ENCODE results near the gene OR6T1. TPM values are rescaled to one million over a fixed set of nuclear protein-coding genes. Genes with fewer than 3 reads are reported as not detected.

OR6T1 gene
- total and polyA plus RNA-seq, 4 donors = not detected

GRCh38 chr11:123945132-123945531 is 1.5 kb upstream of the OR6T1 start:
- H3K27me3 ChIP-seq (ENCODE audit: control insufficient read depth in 3 of 3, insufficient read depth in 3 of 3, low read length in 2 of 3) = no peaks in the 10 kb centered on the region
- TF ChIP-seq, protein P1, sequence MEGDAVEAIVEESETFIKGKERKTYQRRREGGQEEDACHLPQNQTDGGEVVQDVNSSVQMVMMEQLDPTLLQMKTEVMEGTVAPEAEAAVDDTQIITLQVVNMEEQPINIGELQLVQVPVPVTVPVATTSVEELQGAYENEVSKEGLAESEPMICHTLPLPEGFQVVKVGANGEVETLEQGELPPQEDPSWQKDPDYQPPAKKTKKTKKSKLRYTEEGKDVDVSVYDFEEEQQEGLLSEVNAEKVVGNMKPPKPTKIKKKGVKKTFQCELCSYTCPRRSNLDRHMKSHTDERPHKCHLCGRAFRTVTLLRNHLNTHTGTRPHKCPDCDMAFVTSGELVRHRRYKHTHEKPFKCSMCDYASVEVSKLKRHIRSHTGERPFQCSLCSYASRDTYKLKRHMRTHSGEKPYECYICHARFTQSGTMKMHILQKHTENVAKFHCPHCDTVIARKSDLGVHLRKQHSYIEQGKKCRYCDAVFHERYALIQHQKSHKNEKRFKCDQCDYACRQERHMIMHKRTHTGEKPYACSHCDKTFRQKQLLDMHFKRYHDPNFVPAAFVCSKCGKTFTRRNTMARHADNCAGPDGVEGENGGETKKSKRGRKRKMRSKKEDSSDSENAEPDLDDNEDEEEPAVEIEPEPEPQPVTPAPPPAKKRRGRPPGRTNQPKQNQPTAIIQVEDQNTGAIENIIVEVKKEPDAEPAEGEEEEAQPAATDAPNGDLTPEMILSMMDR (IDR thresholded peaks at IDR 0.05; ENCODE audit: control extremely low read depth, extremely low read depth) = no peak
- no peak overlapping the region for H3K27ac ChIP-seq (ENCODE audit: low read depth in 1 of 2, low read length in 1 of 2)
- H3K9ac ChIP-seq (ENCODE audit: insufficient read depth in 1 of 2, low read length in 2 of 2) = no peak overlapping the region
- DNase-seq (no peak), ATAC-seq (ENCODE audit: insufficient read depth, low FRiP score) (no peak)
- no peaks in the 10 kb centered on the region for H3K9me3 ChIP-seq (ENCODE audit: control insufficient read depth in 4 of 4, insufficient read depth in 3 of 4, low read length in 3 of 4)
- H3K4me1 ChIP-seq (ENCODE audit: control insufficient read depth in 5 of 5, insufficient read depth in 5 of 5, low read length in 5 of 5) = no peaks in the 10 kb centered on the region
- H3K36me3 ChIP-seq (ENCODE audit: control insufficient read depth in 4 of 4, insufficient read depth in 4 of 4, low read length in 4 of 4) = no peaks in the 10 kb centered on the region
- H3K4me3 ChIP-seq = no peak overlapping the region
- 59 to 90% methylated on average over 1 of the region's 1 CpG for WGBS, 2 donors

DNA sequence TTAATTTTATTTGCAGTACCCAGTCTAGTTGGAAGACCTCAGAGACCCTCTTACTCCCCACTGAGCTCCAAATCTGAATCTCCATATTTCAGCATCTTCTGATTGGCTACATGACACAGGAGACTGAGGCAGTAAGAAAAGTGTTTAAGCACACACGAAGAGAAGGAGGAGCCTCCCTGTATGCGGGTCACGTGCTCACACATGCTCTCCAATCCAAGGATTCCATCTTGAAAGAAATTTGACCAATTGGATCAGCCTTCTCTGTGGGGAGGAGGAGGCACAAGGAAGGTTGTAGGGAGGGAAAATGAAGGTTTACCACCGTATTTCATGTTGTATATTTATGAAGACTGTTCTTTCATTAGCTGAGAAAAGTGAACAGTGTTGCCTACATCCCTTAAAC is 1.2 kb downstream of the OR6T1 start:
- Histone ChIP-seq H3K36me3 (ENCODE audit: control insufficient read depth in 4 of 4, insufficient read depth in 4 of 4, low read length in 4 of 4) (no peaks in the 10 kb centered on the region), H3K9me3 (ENCODE audit: control insufficient read depth in 4 of 4, insufficient read depth in 3 of 4, low read length in 3 of 4) (no peaks in the 10 kb centered on the region), H3K27me3 (ENCODE audit: control insufficient read depth in 3 of 3, insufficient read depth in 3 of 3, low read length in 2 of 3) (no peaks in the 10 kb centered on the region), H3K27ac (ENCODE audit: low read depth in 1 of 2, low read length in 1 of 2) (no peak overlapping the region), H3K4me1 (ENCODE audit: control insufficient read depth in 5 of 5, insufficient read depth in 5 of 5, low read length in 5 of 5) (no peaks in the 10 kb centered on the region), H3K4me3 (no peak overlapping the region), H3K9ac (ENCODE audit: insufficient read depth in 1 of 2, low read length in 2 of 2) (no peak overlapping the region)
- ATAC-seq (ENCODE audit: insufficient read depth, low FRiP score) (no peak), DNase-seq (no peak)
- TF ChIP-seq, protein P1 (IDR thresholded peaks at IDR 0.05; ENCODE audit: control extremely low read depth, extremely low read depth) = no peak
- 87 to 90% methylated on average over 4 of the region's 4 CpGs for WGBS, 2 donors

- Histone ChIP-seq H3K4me1 (ENCODE audit: control insufficient read depth in 5 of 5, insufficient read depth in 5 of 5, low read length in 5 of 5) (no peaks in the 10 kb centered on the region), H3K9ac (ENCODE audit: insufficient read depth in 1 of 2, low read length in 2 of 2) (no peak within 1 kb of the TSS), H3K27me3 (ENCODE audit: control insufficient read depth in 3 of 3, insufficient read depth in 3 of 3, low read length in 2 of 3) (no peaks in the 10 kb centered on the region), H3K27ac (ENCODE audit: low read depth in 1 of 2, low read length in 1 of 2) (no peak within 1 kb of the TSS), H3K4me3 (no peak within 1 kb of the TSS), H3K9me3 (ENCODE audit: control insufficient read depth in 4 of 4, insufficient read depth in 3 of 4, low read length in 3 of 4) (no peaks in the 10 kb centered on the region), H3K36me3 (ENCODE audit: control insufficient read depth in 4 of 4, insufficient read depth in 4 of 4, low read length in 4 of 4) (no peaks in the 10 kb centered on the region)
- TF ChIP-seq, protein P1 (IDR thresholded peaks at IDR 0.05; ENCODE audit: control extremely low read depth, extremely low read depth) = no peak
- ATAC-seq (ENCODE audit: insufficient read depth, low FRiP score) = no peak
- WGBS, 2 donors = 74 to 93% methylated on average over 1 of the region's 1 CpG
- DNase-seq = no peak
These were observed 4.3 kb downstream of the OR6T1 start, which contains the start of gene OR4D5 for GRCh38 chr11:123939317-123939716. TSS of gene OR4D5 (plus strand) at chr11:123939617. CDS start at chr11:123939617, 0 bp downstream.

- Histone ChIP-seq H3K4me3 (no peak overlapping the region), H3K36me3 (ENCODE audit: control insufficient read depth in 4 of 4, insufficient read depth in 4 of 4, low read length in 4 of 4) (no peaks in the 10 kb centered on the region), H3K27ac (ENCODE audit: low read depth in 1 of 2, low read length in 1 of 2) (no peak overlapping the region), H3K9me3 (ENCODE audit: control insufficient read depth in 4 of 4, insufficient read depth in 3 of 4, low read length in 3 of 4) (no peaks in the 10 kb centered on the region), H3K9ac (ENCODE audit: insufficient read depth in 1 of 2, low read length in 2 of 2) (no peak overlapping the region), H3K4me1 (ENCODE audit: control insufficient read depth in 5 of 5, insufficient read depth in 5 of 5, low read length in 5 of 5) (no peaks in the 10 kb centered on the region), H3K27me3 (ENCODE audit: control insufficient read depth in 3 of 3, insufficient read depth in 3 of 3, low read length in 2 of 3) (no peaks in the 10 kb centered on the region)
- TF ChIP-seq, protein P1 (IDR thresholded peaks at IDR 0.05; ENCODE audit: control extremely low read depth, extremely low read depth) = no peak
- DNase-seq = no peak
- 88 to 91% methylated on average over 1 of the region's 1 CpG for WGBS, 2 donors
- no peak for ATAC-seq (ENCODE audit: insufficient read depth, low FRiP score)
These were observed 19.6 kb downstream of the OR6T1 start for GRCh38 chr11:123924027-123924426.

Measured in lung (tissue), 12 donors.